Tibial nerve (tissue), 4 donors: ENCODE results near the gene DEPDC1B.

Experiments used
- CTCF ChIP-seq, 5 experiments: fragments of 200-600 bp in 3 of 5; fragments of 450-650 bp in 2 of 5; sonication (generic) in 3 of 5; IDR thresholded peaks; one replicate each; pipeline ENCODE4 v1.5.1; 2016 to 2019; ENCODE audit warnings: antibody characterized with exemption in 5 of 5, mild to moderate bottlenecking in 3 of 5, moderate library complexity in 2 of 5
- EP300 ChIP-seq, 2 donors: sonication (generic); formaldehyde crosslinking; IDR thresholded peaks; one replicate each; pipeline ENCODE4 v1.6.1; 2017; ENCODE audit warnings: antibody characterized with exemption in 2 of 2, mild to moderate bottlenecking in 1 of 2
- POLR2A ChIP-seq, 2 donors: fragments of 450-650 bp; IDR thresholded peaks; one replicate each; pipeline ENCODE4 v1.6.1; 2017; ENCODE audit warnings: antibody characterized with exemption in 2 of 2, mild to moderate bottlenecking in 2 of 2, moderate library complexity in 2 of 2

- TF ChIP-seq CTCF (IDR thresholded peaks at IDR 0.05) (no peak), POLR2A (IDR thresholded peaks at IDR 0.05) (no peak), EP300 (IDR thresholded peaks at IDR 0.05) (no peak)
Measured at GRCh38 chr5:60594715-60595477, 105.1 kb downstream of the DEPDC1B start.
